HepG2 (cell line): ENCODE results near the gene UBE2R2. TPM values are rescaled to one million over a fixed set of nuclear protein-coding genes. Genes with fewer than 3 reads are reported as not detected.
A peak's percentile ranks its signal among the peaks of the same experiment; 100 is the strongest.

Experiments used
- ATF7 ChIP-seq, 2 experiments: fragments of 450-650 bp in 1 of 2; sonication (generic) in 1 of 2; formaldehyde crosslinking in 1 of 2; IDR thresholded peaks; 2 replicates each; pipeline versions ENCODE4 v1.4.0 to v1.6.1; 2016 to 2020; ENCODE audit warnings: antibody characterized with exemption in 1 of 2, mild to moderate bottlenecking in 1 of 2, missing genetic modification reagents in 1 of 2
- BCL6 ChIP-seq: IDR thresholded peaks from 2 replicates; pipeline ENCODE4 v1.6.1; 2016; ENCODE audit warnings: missing genetic modification reagents, missing compliant biosample characterization
- HDAC1 ChIP-seq: sonication (generic); formaldehyde crosslinking; IDR thresholded peaks from 2 replicates; pipeline ENCODE4 v1.5.1; 2020; ENCODE audit warnings: mild to moderate bottlenecking, missing genetic modification reagents
- HES4 ChIP-seq: sonication (generic); formaldehyde crosslinking; IDR thresholded peaks from 2 replicates; pipeline ENCODE4 v1.9.0; 2021; ENCODE audit warnings: mild to moderate bottlenecking, missing genetic modification reagents, borderline replicate concordance
- MATR3 ChIP-seq: sonication (generic); formaldehyde crosslinking; IDR thresholded peaks from 2 replicates; pipeline ENCODE4 v1.4.0; 2020; ENCODE audit warnings: missing genetic modification reagents
- MXD1 ChIP-seq: sonication (generic); formaldehyde crosslinking; IDR thresholded peaks from 2 replicates; pipeline ENCODE4 v1.4.0; 2020; ENCODE audit warnings: mild to moderate bottlenecking, missing genetic modification reagents
- RFX5 ChIP-seq: IDR thresholded peaks from 2 replicates; pipeline ENCODE4 v1.6.1; 2011; ENCODE audit warnings: low read depth, low read length, improper control_type of control experiment
- SRY ChIP-seq: sonication (generic); formaldehyde crosslinking; IDR thresholded peaks from 2 replicates; pipeline ENCODE4 v1.8.0; 2022; ENCODE audit warnings: mild to moderate bottlenecking, missing genetic modification reagents
- TFE3 ChIP-seq: IDR thresholded peaks from 2 replicates; pipeline ENCODE4 v1.6.1; 2016
- ZBTB46 ChIP-seq: sonication (generic); formaldehyde crosslinking; IDR thresholded peaks from 2 replicates; pipeline ENCODE4 v1.4.0; 2020; ENCODE audit warnings: mild to moderate bottlenecking, missing genetic modification reagents, borderline replicate concordance
- ZC3H13 ChIP-seq: sonication (generic); formaldehyde crosslinking; IDR thresholded peaks from 2 replicates; pipeline ENCODE4 v1.8.1; 2023; ENCODE audit warnings: mild to moderate bottlenecking, missing genetic modification reagents, moderate library complexity
- ZNF264 ChIP-seq: sonication (generic); formaldehyde crosslinking; IDR thresholded peaks from 2 replicates; pipeline ENCODE4 v1.4.0; 2020; ENCODE audit warnings: missing genetic modification reagents
- ZNF703 ChIP-seq: sonication (generic); formaldehyde crosslinking; IDR thresholded peaks from 2 replicates; pipeline ENCODE4 v1.5.1; 2020; ENCODE audit warnings: missing genetic modification reagents, mild to moderate bottlenecking, moderate library complexity, borderline replicate concordance
- ZNF75D ChIP-seq: sonication (generic); formaldehyde crosslinking; IDR thresholded peaks from 2 replicates; pipeline ENCODE4 v1.8.1; 2023; ENCODE audit warnings: missing genetic modification reagents, mild to moderate bottlenecking, borderline replicate concordance
- ZSCAN21 ChIP-seq: sonication (generic); formaldehyde crosslinking; IDR thresholded peaks from 2 replicates; pipeline ENCODE4 v1.8.0; 2022; ENCODE audit warnings: mild to moderate bottlenecking, missing genetic modification reagents, moderate library complexity, borderline replicate concordance
- polyA plus RNA-seq, 8 experiments: library from polyadenylated mRNA; depleted of rRNA in 3 of 8; stranded (reverse) in 7 of 8; unstranded in 1 of 8; fragments of >200 nt; fragmentation: Illumina TruSeq in 4 of 8; extraction: Trizol in 4 of 8; gene quantifications; 2 replicates each; pipeline versions ENCODE4 v1.2.1 to v1.2.3, GENCODE V29; 2011 to 2016; ENCODE audit warnings: low read depth in 4 of 8, missing spikeins in 1 of 8, mixed read lengths in 1 of 8; ENCODE audit not compliant: insufficient read depth in 1 of 8
- total RNA-seq, 5 experiments: library from RNA; depleted of rRNA; stranded (reverse); fragments of >200 nt; fragmentation: Illumina TruSeq; extraction: Trizol; gene quantifications; 2 replicates each; pipeline ENCODE4 v1.2.3, GENCODE V29; 2016; ENCODE audit warnings: low read depth in 1 of 5
- TF ChIP-seq, protein P1 (sequence below): sonication (generic); formaldehyde crosslinking; IDR thresholded peaks from 2 replicates; pipeline ENCODE4 v1.8.0; 2022; ENCODE audit warnings: mild to moderate bottlenecking, missing genetic modification reagents
- TF ChIP-seq, protein P2 (sequence below): sonication (generic); formaldehyde crosslinking; IDR thresholded peaks from 2 replicates; pipeline ENCODE4 v1.5.0; 2020; ENCODE audit warnings: mild to moderate bottlenecking, missing genetic modification reagents, borderline replicate concordance
- TF ChIP-seq, protein P3 (sequence below): sonication (generic); formaldehyde crosslinking; IDR thresholded peaks from 2 replicates; pipeline ENCODE4 v1.5.0; 2020; ENCODE audit warnings: mild to moderate bottlenecking, missing genetic modification reagents, moderate library complexity

UBE2R2 gene
- total and polyA plus RNA-seq, 2 of the 13 experiments (the other 11 are each of a cell fraction or from before 2014, with no cell fraction given): 14.8 to 20.9 TPM

- TF ChIP-seq ZSCAN21 (CRISPR knock-in tag) (peak; percentile 78), MXD1 (CRISPR knock-in tag) (peak; percentile 72; the same call in 1 of the 2 replicates), HES4 (CRISPR knock-in tag) (no peak), TFE3 (CRISPR knock-in tag) (peak; percentile 38; the same call in 1 of the 2 replicates), ZC3H13 (CRISPR knock-in tag) (peak; percentile 65; the same call in 1 of the 2 replicates), ZNF75D (CRISPR knock-in tag) (no peak), RFX5 (no peak), MATR3 (no peak), SRY (CRISPR knock-in tag) (peak; percentile 61; the same call in 1 of the 2 replicates), ATF7 (IDR thresholded peaks at IDR 0.05) (no peak), ATF7 (CRISPR knock-in tag; IDR thresholded peaks at IDR 0.05) (no peak), HDAC1 (CRISPR knock-in tag) (peak; percentile 74), ZNF264 (no peak), ZNF703 (CRISPR knock-in tag) (no peak), BCL6 (CRISPR knock-in tag) (peak; percentile 38), ZBTB46 (CRISPR knock-in tag) (no peak)
- TF ChIP-seq, protein P1, sequence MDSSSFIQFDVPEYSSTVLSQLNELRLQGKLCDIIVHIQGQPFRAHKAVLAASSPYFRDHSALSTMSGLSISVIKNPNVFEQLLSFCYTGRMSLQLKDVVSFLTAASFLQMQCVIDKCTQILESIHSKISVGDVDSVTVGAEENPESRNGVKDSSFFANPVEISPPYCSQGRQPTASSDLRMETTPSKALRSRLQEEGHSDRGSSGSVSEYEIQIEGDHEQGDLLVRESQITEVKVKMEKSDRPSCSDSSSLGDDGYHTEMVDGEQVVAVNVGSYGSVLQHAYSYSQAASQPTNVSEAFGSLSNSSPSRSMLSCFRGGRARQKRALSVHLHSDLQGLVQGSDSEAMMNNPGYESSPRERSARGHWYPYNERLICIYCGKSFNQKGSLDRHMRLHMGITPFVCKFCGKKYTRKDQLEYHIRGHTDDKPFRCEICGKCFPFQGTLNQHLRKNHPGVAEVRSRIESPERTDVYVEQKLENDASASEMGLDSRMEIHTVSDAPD (CRISPR knock-in tag): peak; percentile 56; the same call in 1 of the 2 replicates
- TF ChIP-seq, protein P2, sequence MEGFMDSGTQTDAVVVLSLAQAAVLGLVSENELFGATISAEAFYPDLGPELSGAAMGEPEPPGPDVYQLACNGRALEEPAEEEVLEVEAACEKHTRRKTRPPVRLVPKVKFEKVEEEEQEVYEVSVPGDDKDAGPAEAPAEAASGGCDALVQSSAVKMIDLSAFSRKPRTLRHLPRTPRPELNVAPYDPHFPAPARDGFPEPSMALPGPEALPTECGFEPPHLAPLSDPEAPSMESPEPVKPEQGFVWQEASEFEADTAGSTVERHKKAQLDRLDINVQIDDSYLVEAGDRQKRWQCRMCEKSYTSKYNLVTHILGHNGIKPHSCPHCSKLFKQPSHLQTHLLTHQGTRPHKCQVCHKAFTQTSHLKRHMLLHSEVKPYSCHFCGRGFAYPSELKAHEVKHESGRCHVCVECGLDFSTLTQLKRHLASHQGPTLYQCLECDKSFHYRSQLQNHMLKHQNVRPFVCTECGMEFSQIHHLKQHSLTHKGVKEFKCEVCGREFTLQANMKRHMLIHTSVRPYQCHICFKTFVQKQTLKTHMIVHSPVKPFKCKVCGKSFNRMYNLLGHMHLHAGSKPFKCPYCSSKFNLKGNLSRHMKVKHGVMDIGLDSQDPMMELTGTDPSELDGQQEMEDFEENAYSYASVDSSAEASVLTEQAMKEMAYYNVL: peak; percentile 70; the same call in 1 of the 2 replicates
- TF ChIP-seq, protein P3, sequence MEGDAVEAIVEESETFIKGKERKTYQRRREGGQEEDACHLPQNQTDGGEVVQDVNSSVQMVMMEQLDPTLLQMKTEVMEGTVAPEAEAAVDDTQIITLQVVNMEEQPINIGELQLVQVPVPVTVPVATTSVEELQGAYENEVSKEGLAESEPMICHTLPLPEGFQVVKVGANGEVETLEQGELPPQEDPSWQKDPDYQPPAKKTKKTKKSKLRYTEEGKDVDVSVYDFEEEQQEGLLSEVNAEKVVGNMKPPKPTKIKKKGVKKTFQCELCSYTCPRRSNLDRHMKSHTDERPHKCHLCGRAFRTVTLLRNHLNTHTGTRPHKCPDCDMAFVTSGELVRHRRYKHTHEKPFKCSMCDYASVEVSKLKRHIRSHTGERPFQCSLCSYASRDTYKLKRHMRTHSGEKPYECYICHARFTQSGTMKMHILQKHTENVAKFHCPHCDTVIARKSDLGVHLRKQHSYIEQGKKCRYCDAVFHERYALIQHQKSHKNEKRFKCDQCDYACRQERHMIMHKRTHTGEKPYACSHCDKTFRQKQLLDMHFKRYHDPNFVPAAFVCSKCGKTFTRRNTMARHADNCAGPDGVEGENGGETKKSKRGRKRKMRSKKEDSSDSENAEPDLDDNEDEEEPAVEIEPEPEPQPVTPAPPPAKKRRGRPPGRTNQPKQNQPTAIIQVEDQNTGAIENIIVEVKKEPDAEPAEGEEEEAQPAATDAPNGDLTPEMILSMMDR (CRISPR knock-in tag): no peak; the same call in 1 of the 2 replicates
These were observed at the start of gene UBE2R2 (continued) for GRCh38 chr9:33816327-33817252.
